H9 (cell line): ENCODE data around the gene TMTC1. TPM values are rescaled to one million over a fixed set of nuclear protein-coding genes. Genes with fewer than 3 reads are reported as not detected.

ENCODE experiments used
- DNase-seq: peaks from one replicate; pipeline ENCODE4 v3.0.0-alpha.2; 2017
- H2AFZ ChIP-seq: one replicate; pipeline ENCODE4 v1.6.1; 2013; ENCODE audit warnings: mild to moderate bottlenecking, low read length, control low read depth, moderate library complexity
- H2AK5ac ChIP-seq: 2 replicates; pipeline ENCODE4 v1.6.1; 2013; ENCODE audit warnings: low read length, control low read depth, mixed read lengths; ENCODE audit not compliant: insufficient read length
- H2BK120ac ChIP-seq: one replicate; pipeline ENCODE4 v1.6.1; 2013; ENCODE audit warnings: low read depth, mild to moderate bottlenecking, low read length, control low read depth, inconsistent platforms; ENCODE audit not compliant: poor library complexity, severe bottlenecking
- H2BK12ac ChIP-seq: 2 replicates; pipeline ENCODE4 v1.6.1; 2013; ENCODE audit warnings: low read length, control low read depth, mixed read lengths, low read depth; ENCODE audit not compliant: insufficient read length
- H2BK15ac ChIP-seq: 2 replicates; pipeline ENCODE4 v1.6.1; 2013; ENCODE audit warnings: low read depth, low read length, control low read depth
- H2BK20ac ChIP-seq: one replicate; pipeline ENCODE4 v1.6.1; 2013; ENCODE audit warnings: low read depth, mild to moderate bottlenecking, low read length, control low read depth, inconsistent platforms; ENCODE audit not compliant: poor library complexity, severe bottlenecking
- H2BK5ac ChIP-seq: 2 replicates; pipeline ENCODE4 v1.6.1; 2013; ENCODE audit warnings: low read length, control low read depth, mixed read lengths; ENCODE audit not compliant: insufficient read length
- H3K14ac ChIP-seq: 2 replicates; pipeline ENCODE4 v1.6.1; 2013; ENCODE audit warnings: low read length, control low read depth; ENCODE audit not compliant: insufficient read depth
- H3K18ac ChIP-seq: 2 replicates; pipeline ENCODE4 v1.6.1; 2013; ENCODE audit warnings: low read depth, mild to moderate bottlenecking, mixed read lengths, low read length, control low read depth; ENCODE audit not compliant: insufficient read length
- H3K23ac ChIP-seq: 2 replicates; pipeline ENCODE4 v1.6.1; 2013; ENCODE audit warnings: low read length, control low read depth, mixed read lengths, low read depth; ENCODE audit not compliant: insufficient read length
- H3K23me2 ChIP-seq: 2 replicates; pipeline ENCODE4 v1.6.1; 2013; ENCODE audit warnings: low read depth, mild to moderate bottlenecking, mixed read lengths, low read length, control low read depth; ENCODE audit not compliant: insufficient read length, poor library complexity, severe bottlenecking
- H3K27ac ChIP-seq: 2 replicates; pipeline ENCODE4 v1.5.1; 2013; ENCODE audit warnings: low read length, control low read depth, mixed read lengths, low read depth; ENCODE audit not compliant: insufficient read length
- H3K27me3 ChIP-seq: 2 replicates; pipeline ENCODE4 v1.6.1; 2013; ENCODE audit warnings: low read length, control low read depth, inconsistent platforms; ENCODE audit not compliant: insufficient read depth
- H3K4ac ChIP-seq: 2 replicates; pipeline ENCODE4 v1.6.1; 2013; ENCODE audit warnings: low read depth, mild to moderate bottlenecking, control low read depth, inconsistent platforms, low read length, moderate library complexity
- H3K4me1 ChIP-seq: 2 replicates; pipeline ENCODE4 v1.6.1; 2013; ENCODE audit warnings: low read length, control low read depth, inconsistent platforms; ENCODE audit not compliant: insufficient read depth
- H3K4me2 ChIP-seq: 2 replicates; pipeline ENCODE4 v1.6.1; 2013; ENCODE audit warnings: low read length, control low read depth, mixed read lengths; ENCODE audit not compliant: insufficient read length, insufficient read depth
- H3K56ac ChIP-seq: 2 replicates; pipeline ENCODE4 v1.6.1; 2013; ENCODE audit warnings: low read depth, mild to moderate bottlenecking, mixed read lengths, low read length, control low read depth; ENCODE audit not compliant: insufficient read length
- H3K79me1 ChIP-seq: 2 replicates; pipeline ENCODE4 v1.6.1; 2013; ENCODE audit warnings: low read depth, mild to moderate bottlenecking, moderate library complexity, low read length, control low read depth, inconsistent platforms; ENCODE audit not compliant: insufficient read depth, poor library complexity, severe bottlenecking
- H3K79me2 ChIP-seq: 2 replicates; pipeline ENCODE4 v1.6.1; 2013; ENCODE audit warnings: low read length, control low read depth, inconsistent platforms; ENCODE audit not compliant: insufficient read depth
- H3K9ac ChIP-seq: 2 replicates; pipeline ENCODE4 v1.6.1; 2013; ENCODE audit warnings: low read length, control low read depth, mixed read lengths; ENCODE audit not compliant: insufficient read length; ENCODE audit errors: extremely low read depth
- H3K9me3 ChIP-seq: one replicate; pipeline ENCODE4 v1.6.1; 2013; ENCODE audit warnings: low read depth, low read length, inconsistent platforms; ENCODE audit not compliant: control insufficient read depth
- H3T11ph ChIP-seq: one replicate; pipeline ENCODE4 v1.6.1; 2013; ENCODE audit warnings: mild to moderate bottlenecking, low read length, control low read depth, inconsistent platforms
- H4K20me1 ChIP-seq: one replicate; pipeline ENCODE4 v1.6.1; 2013; ENCODE audit not compliant: control insufficient read depth, insufficient read length, insufficient read depth
- H4K5ac ChIP-seq: 2 replicates; pipeline ENCODE4 v1.6.1; 2013; ENCODE audit warnings: low read depth, mild to moderate bottlenecking, mixed read lengths, low read length, control low read depth; ENCODE audit not compliant: insufficient read length
- H4K8ac ChIP-seq: replicated peaks from 2 replicates; pipeline ENCODE4 v1.6.1; 2013; ENCODE audit warnings: low read length, control low read depth, mixed read lengths, low read depth; ENCODE audit not compliant: insufficient read length
- H4K91ac ChIP-seq: 2 replicates; pipeline ENCODE4 v1.6.1; 2013; ENCODE audit warnings: low read depth, mild to moderate bottlenecking, moderate library complexity, mixed read lengths, low read length, control low read depth; ENCODE audit not compliant: insufficient read length
- H3K27ac Mint-ChIP-seq, 3 experiments: 2 replicates in 2 of 3; 3 replicates in 1 of 3; pipeline ENCODE4 v1.8.0; 2020 to 2021; ENCODE audit warnings: mixed read lengths in 3 of 3, mild to moderate bottlenecking in 1 of 3, moderate library complexity in 1 of 3
- H3K27me3 Mint-ChIP-seq: 2 replicates; pipeline ENCODE4 v1.8.0; 2021; ENCODE audit warnings: low read depth, mild to moderate bottlenecking, moderate library complexity, mixed read lengths
- H3K36me3 Mint-ChIP-seq, 3 experiments: 2 replicates in 2 of 3; 3 replicates in 1 of 3; pipeline ENCODE4 v1.8.0; 2020 to 2021; ENCODE audit warnings: low read depth in 3 of 3, mixed read lengths in 3 of 3; ENCODE audit not compliant: insufficient read depth in 1 of 3
- H3K4me1 Mint-ChIP-seq, 2 experiments: 2 replicates each; pipeline ENCODE4 v1.8.0; 2020; ENCODE audit warnings: mixed read lengths in 2 of 2
- H3K4me3 Mint-ChIP-seq, 2 experiments: 2 replicates in 1 of 2; 3 replicates in 1 of 2; pipeline ENCODE4 v1.8.0; 2020 to 2021; ENCODE audit warnings: mild to moderate bottlenecking in 2 of 2, mixed read lengths in 2 of 2, moderate library complexity in 1 of 2
- H3K9me3 Mint-ChIP-seq, 2 experiments: 2 replicates in 1 of 2; 3 replicates in 1 of 2; pipeline ENCODE4 v1.8.0; 2020; ENCODE audit warnings: mild to moderate bottlenecking in 2 of 2, mixed read lengths in 2 of 2, moderate library complexity in 1 of 2
- WGBS: extraction: QIAGEN DNeasy Blood & Tissue Kit; methylation state at CpG from one replicate; pipeline ENCODE4 v1.1.7; 2013; ENCODE audit warnings: missing lambda C conversion rate, low lambda C conversion rate, mixed read lengths; ENCODE audit not compliant: insufficient read length; ENCODE audit errors: extremely low coverage; 5-methylcytosine and 5-hydroxymethylcytosine counted together
- total RNA-seq: library from RNA; stranded (reverse); gene quantifications from 2 replicates; pipeline ENCODE4 v1.2.1, GENCODE V29; 2021
- TF ChIP-seq, protein P1 (sequence below): fragments of 200-600 bp; sonication (generic); conservative IDR thresholded peaks from 3 replicates; pipeline ENCODE4 v1.8.0; 2021; ENCODE audit warnings: antibody characterized with exemption, mild to moderate bottlenecking

Gene TMTC1
- total RNA-seq, 1 experiment from 2014 or later, result 16.1 TPM

DNA sequence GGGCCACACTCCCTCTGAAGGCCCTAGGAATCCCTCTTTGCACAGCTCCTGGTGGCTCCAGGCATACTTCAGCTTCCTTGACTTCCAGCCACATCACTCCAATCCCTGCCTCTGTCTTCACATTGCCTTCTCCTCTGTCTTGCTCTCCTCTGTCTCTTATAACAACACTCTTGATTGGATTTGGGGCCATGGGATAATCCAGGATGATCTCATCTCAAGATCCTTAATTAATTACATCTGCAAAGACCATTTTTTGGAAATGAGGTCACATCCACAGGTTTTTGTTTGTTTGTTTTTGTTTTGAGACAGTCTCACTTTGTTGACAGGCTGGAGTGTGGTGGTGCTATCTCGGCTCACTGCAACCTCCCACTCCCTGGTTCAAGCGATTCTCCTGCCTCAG is 88.7 kb downstream of the TMTC1 start:
- no peak overlapping the region for H3K4ac ChIP-seq
- 0 out of 7 replicates have a peak, but pooled peaks cover 0 to 5% (median 0%) of the 10 kb centered on the region in 3 experiments for H3K36me3 Mint-ChIP-seq
- H3K27me3 Mint-ChIP-seq, result no peaks in the 10 kb centered on the region
- H3K4me1 ChIP-seq, result peaks cover 7% of the 10 kb centered on the region; the same call in 1 of the 2 replicates
- peaks cover 42 to 43% of the 10 kb centered on the region in 2 experiments for H3K4me1 Mint-ChIP-seq
- no peaks in the 10 kb centered on the region for H3K27me3 ChIP-seq
- no peak overlapping the region for H2BK20ac ChIP-seq
- H3K56ac ChIP-seq, result no peak overlapping the region
- no peaks in the 10 kb centered on the region for H4K20me1 ChIP-seq
- WGBS, result no CpG with 5 or more reads among the region's 2 CpGs
- H4K5ac ChIP-seq, result no peak overlapping the region
- no peaks in the 10 kb centered on the region for H3K79me1 ChIP-seq
- H2AFZ ChIP-seq, result no peak overlapping the region
- H2AK5ac ChIP-seq, result no peak overlapping the region
- H4K91ac ChIP-seq, result no peak overlapping the region
- no peak overlapping the region; a peak in 2 of 7 replicates for H3K27ac Mint-ChIP-seq
- TF ChIP-seq, protein P1, sequence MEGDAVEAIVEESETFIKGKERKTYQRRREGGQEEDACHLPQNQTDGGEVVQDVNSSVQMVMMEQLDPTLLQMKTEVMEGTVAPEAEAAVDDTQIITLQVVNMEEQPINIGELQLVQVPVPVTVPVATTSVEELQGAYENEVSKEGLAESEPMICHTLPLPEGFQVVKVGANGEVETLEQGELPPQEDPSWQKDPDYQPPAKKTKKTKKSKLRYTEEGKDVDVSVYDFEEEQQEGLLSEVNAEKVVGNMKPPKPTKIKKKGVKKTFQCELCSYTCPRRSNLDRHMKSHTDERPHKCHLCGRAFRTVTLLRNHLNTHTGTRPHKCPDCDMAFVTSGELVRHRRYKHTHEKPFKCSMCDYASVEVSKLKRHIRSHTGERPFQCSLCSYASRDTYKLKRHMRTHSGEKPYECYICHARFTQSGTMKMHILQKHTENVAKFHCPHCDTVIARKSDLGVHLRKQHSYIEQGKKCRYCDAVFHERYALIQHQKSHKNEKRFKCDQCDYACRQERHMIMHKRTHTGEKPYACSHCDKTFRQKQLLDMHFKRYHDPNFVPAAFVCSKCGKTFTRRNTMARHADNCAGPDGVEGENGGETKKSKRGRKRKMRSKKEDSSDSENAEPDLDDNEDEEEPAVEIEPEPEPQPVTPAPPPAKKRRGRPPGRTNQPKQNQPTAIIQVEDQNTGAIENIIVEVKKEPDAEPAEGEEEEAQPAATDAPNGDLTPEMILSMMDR, result no peak
- no peak for DNase-seq
- H3K9me3 Mint-ChIP-seq, result no peaks in the 10 kb centered on the region; a peak in 1 of 5 replicates
- no peak overlapping the region for H2BK120ac ChIP-seq
- no peak overlapping the region for H3K4me2 ChIP-seq
- no peak overlapping the region for H2BK5ac ChIP-seq
- no peaks in the 10 kb centered on the region for H3K9me3 ChIP-seq
- no peaks in the 10 kb centered on the region for H3K23me2 ChIP-seq
- no peak overlapping the region for H4K8ac ChIP-seq
- H3K27ac ChIP-seq, result no peak overlapping the region
- H3K14ac ChIP-seq, result no peak overlapping the region
- no peaks in the 10 kb centered on the region for H3K79me2 ChIP-seq
- H3T11ph ChIP-seq, result no peak overlapping the region
- H3K9ac ChIP-seq, result no peak overlapping the region
- no peak overlapping the region for H2BK15ac ChIP-seq
- H3K23ac ChIP-seq, result no peak overlapping the region
- no peak overlapping the region for H2BK12ac ChIP-seq
- H3K4me3 Mint-ChIP-seq, result no peak overlapping the region
- no peak overlapping the region for H3K18ac ChIP-seq
